Testis (tissue), 2 donors: ENCODE results near the gene SLC37A1.

Experiments
- CTCF ChIP-seq, 3 experiments: fragments of 450-650 bp in 2 of 3; fragments of 200-600 bp in 1 of 3; sonication (generic) in 1 of 3; IDR thresholded peaks; one replicate each; pipeline ENCODE4 v1.5.1; 2016 to 2019; ENCODE audit warnings: antibody characterized with exemption in 3 of 3, mild to moderate bottlenecking in 2 of 3, moderate library complexity in 1 of 3
- POLR2A ChIP-seq: fragments of 450-650 bp; IDR thresholded peaks from one replicate; pipeline ENCODE4 v1.6.1; 2017; ENCODE audit warnings: antibody characterized with exemption, mild to moderate bottlenecking, moderate library complexity

DNA sequence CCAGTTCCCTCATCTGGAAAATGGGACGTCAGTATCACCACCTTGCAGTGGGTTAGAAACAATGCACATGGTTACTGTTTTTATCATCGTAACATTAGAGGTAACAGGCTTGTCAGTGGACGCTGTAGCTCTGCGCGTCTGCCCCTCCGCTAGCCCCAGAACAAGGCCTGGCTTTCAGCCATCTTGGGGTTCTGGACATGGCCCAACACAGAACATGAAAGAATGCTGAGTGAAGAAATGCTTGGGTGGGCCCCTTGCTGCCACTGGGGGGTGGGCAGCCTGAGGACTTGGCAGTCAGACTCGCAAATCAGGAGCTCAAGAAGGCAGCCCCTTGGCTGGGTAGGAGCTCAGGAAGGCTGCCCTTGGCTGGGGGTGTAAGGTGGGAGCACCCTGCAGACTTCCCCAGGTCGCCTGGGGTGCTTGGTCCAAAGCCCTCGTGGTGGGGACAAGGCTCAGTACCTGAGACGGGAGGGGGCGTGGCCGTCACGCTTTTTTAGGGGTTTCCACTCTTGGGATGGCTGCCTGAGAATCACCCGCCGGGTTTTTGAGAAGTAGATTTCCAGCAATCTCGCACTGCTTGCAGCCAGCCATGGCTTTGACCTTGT lies 51.7 kb downstream of the SLC37A1 start:
- TF ChIP-seq POLR2A (no peak), CTCF (IDR thresholded peaks at IDR 0.05) (no peak)
